ENCODE data around the gene FAM120B. TPM values are rescaled to one million over a fixed set of nuclear protein-coding genes. Genes with fewer than 3 reads are reported as not detected.

FAM120B gene
- total RNA-seq, 4 donors from 2014 or later: 16.8 to 35.0 (median 22.2) TPM

- no peak for ATAC-seq (ENCODE audit: low FRiP score)
- DNase-seq (ENCODE audit: low spot score): no peak
- TF ChIP-seq CTCF (IDR thresholded peaks at IDR 0.05): no peak
These were observed 54.8 kb downstream of the FAM120B start for GRCh38 chr6:170361335-170361734.

GRCh38 chr6:170362121-170362520 lies 55.6 kb downstream of the FAM120B start:
- TF ChIP-seq CTCF (IDR thresholded peaks at IDR 0.05): no peak
- ATAC-seq (ENCODE audit: low FRiP score): no peak
- no peak for DNase-seq (ENCODE audit: low spot score)

- no peak for ATAC-seq (ENCODE audit: low FRiP score)
- TF ChIP-seq CTCF (IDR thresholded peaks at IDR 0.05): no peak
- DNase-seq (ENCODE audit: low spot score): no peak
These were observed 56.7 kb downstream of the FAM120B start for GRCh38 chr6:170363255-170363654.

GRCh38 chr6:170365121-170365520 lies 58.6 kb downstream of the FAM120B start:
- no peak for DNase-seq (ENCODE audit: low spot score)
- no peak for ATAC-seq (ENCODE audit: low FRiP score)
- TF ChIP-seq CTCF (IDR thresholded peaks at IDR 0.05): no peak

- ATAC-seq (ENCODE audit: low FRiP score) (no peak), DNase-seq (ENCODE audit: low spot score) (no peak)
- no peak for TF ChIP-seq CTCF (IDR thresholded peaks at IDR 0.05)
These were observed 59.0 kb downstream of the FAM120B start for GRCh38 chr6:170365593-170365992.

- no peak for TF ChIP-seq CTCF (IDR thresholded peaks at IDR 0.05)
- ATAC-seq (ENCODE audit: low FRiP score) (peak; percentile 59), DNase-seq (ENCODE audit: low spot score) (no peak)
These were observed 59.8 kb downstream of the FAM120B start for GRCh38 chr6:170366248-170366960.

- DNase-seq (ENCODE audit: low spot score): no peak
- TF ChIP-seq CTCF (IDR thresholded peaks at IDR 0.05): no peak
- no peak for ATAC-seq (ENCODE audit: low FRiP score)
These were observed 60.7 kb downstream of the FAM120B start for GRCh38 chr6:170367241-170367640.

Data from omental fat pad (tissue), 4 donors.